Psoas muscle (tissue), 8 donors: ENCODE data around the gene TRAPPC10. TPM values are rescaled to one million over a fixed set of nuclear protein-coding genes. Genes with fewer than 3 reads are reported as not detected.

Experiments used
- ATAC-seq, 4 donors: fragments of 200-7000 bp; cut with Tn5 transposase; one replicate each; pipeline ENCODE4 v1.9.1; 2020; ENCODE audit warnings: moderate library complexity in 3 of 4, mild to moderate bottlenecking in 2 of 4
- DNase-seq, 2 donors: peaks; one replicate each; pipeline ENCODE4 v3.0.0-alpha.2; 2020
- H3K27ac ChIP-seq: fragments of 200-600 bp; one replicate; pipeline ENCODE4 v1.8.0; 2022
- H3K27me3 ChIP-seq, 3 donors: fragments of 200-600 bp in 1 of 3; one replicate each; pipeline versions ENCODE4 v1.6.1 to v1.8.0; 2013 to 2022; ENCODE audit warnings: low read length in 2 of 3, mild to moderate bottlenecking in 2 of 3, moderate library complexity in 1 of 3; ENCODE audit not compliant: insufficient read depth in 3 of 3
- H3K36me3 ChIP-seq, 2 donors: fragments of 200-600 bp in 1 of 2; one replicate each; pipeline versions ENCODE4 v1.6.1 to v1.8.0; 2013 to 2022; ENCODE audit warnings: low read depth in 1 of 2, mild to moderate bottlenecking in 1 of 2, moderate library complexity in 1 of 2; ENCODE audit not compliant: insufficient read depth in 1 of 2
- H3K4me1 ChIP-seq: fragments of 200-600 bp; one replicate; pipeline ENCODE4 v1.8.0; 2022
- H3K4me3 ChIP-seq: fragments of 200-600 bp; one replicate; pipeline ENCODE4 v1.8.0; 2022; ENCODE audit warnings: mild to moderate bottlenecking
- H3K9me3 ChIP-seq: fragments of 200-600 bp; one replicate; pipeline ENCODE4 v1.8.0; 2022
- CTCF ChIP-seq: fragments of 200-600 bp; IDR thresholded peaks from one replicate; pipeline ENCODE4 v1.8.0; 2022; ENCODE audit warnings: antibody characterized with exemption
- whole genome bisulfite sequencing, 3 donors: extraction: QIAGEN DNeasy Blood & Tissue Kit; methylation state at CpG; one replicate each; pipeline versions ENCODE4 v1.1.6 to v1.1.7; 2013; 5-methylcytosine and 5-hydroxymethylcytosine counted together
- intact Hi-C, 2 donors: fragments of 100-400 bp; cut with DNase I; formaldehyde crosslinking; loops; one replicate each; pipeline versions ENCODE4 v1.11.0 to v1.14.2; 2022
- polyA plus RNA-seq, 3 donors: library from polyadenylated mRNA; stranded (reverse); fragments of 200-250 nt; gene quantifications; one replicate each; pipeline ENCODE4 v1.2.3, GENCODE V29; 2013
- total RNA-seq, 4 donors: library from RNA; stranded (reverse); fragmentation: NEBNext Ultra II Directional in 2 of 4; extraction: Animal tissue kit (Norgen Biotek cat#: 25700) in 2 of 4; gene quantifications; one replicate each; pipeline versions ENCODE4 v1.2.1 to v1.2.4, GENCODE V29; 2021 to 2023
- donor health status: healthy with polysubstance abuse.
- donor health status: DM: no; HTN: no; CAD: no; lungs with moderate emphysema.
- donor health status: Bipolar disorder and iron deficiency.
- donor health status: healthy.
- donor health status: DM: yes; HTN: yes; CAD: no.
- donor health status: DM: no; HTN: no; CAD: no.
- donor health status: DM: no; HTN: no; CAD: no.
- donor health status: DM: yes; HTN: yes; CAD: no.

Gene TRAPPC10
- total and polyA plus RNA-seq, 7 donors, result 6.4 to 22.2 (median 20.0) TPM

GRCh38 chr21:44027607-44028286, 15.6 kb downstream of the TRAPPC10 start:
- intact Hi-C loops, result no loop called here
- Histone ChIP-seq H3K4me1 (peaks cover 40% of the 10 kb centered on the region), H3K27me3 (no peaks in the 10 kb centered on the region), H3K27ac (no peak overlapping the region), H3K4me3 (no peak overlapping the region), H3K36me3 (peaks cover 0 to 8% of the 10 kb centered on the region in 2 donors), H3K9me3 (no peaks in the 10 kb centered on the region)
- DNase-seq (no peak), ATAC-seq (no peak)
- TF ChIP-seq CTCF, result no peak
- 78 to 87% (median 84%) methylated on average over 8 of the region's 8 CpGs for WGBS, 3 donors

DNA sequence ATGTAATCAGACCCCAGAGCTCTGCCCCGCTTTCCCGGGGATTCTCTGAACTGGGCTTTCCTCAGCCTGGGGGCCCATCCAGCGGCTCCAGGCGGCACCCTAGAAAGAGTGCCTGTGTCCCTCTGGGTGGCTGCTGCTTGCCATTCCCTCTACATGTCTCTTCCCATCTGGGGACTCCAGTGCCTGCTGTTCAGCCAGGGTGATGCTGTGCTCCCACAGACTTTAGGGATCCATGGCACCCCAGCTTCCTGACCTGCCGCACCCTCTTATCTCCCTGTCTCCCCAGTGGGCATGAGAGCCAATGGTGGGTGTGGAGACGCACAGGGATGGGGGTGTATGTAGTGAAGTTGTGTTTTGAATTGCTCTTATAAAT, 16.2 kb downstream of the TRAPPC10 start:
- no peak for TF ChIP-seq CTCF
- Histone ChIP-seq H3K4me1 (peaks cover 40% of the 10 kb centered on the region), H3K4me3 (no peak overlapping the region), H3K27me3 (no peaks in the 10 kb centered on the region), H3K9me3 (no peaks in the 10 kb centered on the region), H3K36me3 (peaks cover 0 to 14% of the 10 kb centered on the region in 2 donors), H3K27ac (no peak overlapping the region)
- WGBS, 3 donors, result 88 to 91% (median 91%) methylated on average over 6 of the region's 6 CpGs
- DNase-seq (no peak), ATAC-seq (no peak)
- intact Hi-C loops, result no loop called here

DNA sequence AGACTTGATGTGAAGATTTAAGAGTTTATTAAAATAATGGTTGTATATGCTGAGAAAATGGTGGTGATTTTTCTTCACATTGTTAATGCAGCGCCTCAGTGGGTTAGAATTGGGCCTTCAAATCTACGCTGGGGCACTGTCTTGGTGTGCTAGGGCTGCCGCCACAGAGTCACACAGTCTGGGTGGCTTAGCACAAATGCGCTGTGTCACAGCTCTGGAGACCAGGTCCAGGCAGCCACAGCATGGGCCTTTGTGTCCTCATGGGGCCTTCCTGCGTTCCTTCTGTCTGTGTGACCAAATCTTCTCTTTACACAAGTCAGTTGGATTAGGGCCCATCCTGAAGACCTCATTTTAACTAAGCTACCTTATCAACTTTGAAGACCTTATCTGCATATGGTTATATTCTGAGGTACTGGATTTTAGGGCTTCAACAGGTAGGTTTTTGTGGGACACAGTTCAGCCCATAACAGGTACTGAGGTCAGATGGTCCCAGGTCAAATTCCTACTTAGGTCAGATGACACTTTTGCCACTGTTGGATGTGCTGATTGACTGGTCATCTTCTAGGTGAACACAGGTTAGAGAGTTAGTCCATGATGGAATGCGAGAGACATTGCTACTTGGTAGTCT, 17.5 kb downstream of the TRAPPC10 start:
- no peaks in the 10 kb centered on the region for H3K27me3 ChIP-seq
- H3K27ac ChIP-seq, result no peak overlapping the region
- peaks cover under 1 to 27% of the 10 kb centered on the region in 2 donors for H3K36me3 ChIP-seq
- H3K9me3 ChIP-seq, result no peaks in the 10 kb centered on the region
- no peak for DNase-seq
- ATAC-seq, result peak in 1 of 4 donors; percentile 35
- WGBS, 3 donors, result 95 to 97% (median 95%) methylated on average over 6 of the region's 6 CpGs
- no peak overlapping the region for H3K4me3 ChIP-seq
- intact Hi-C loops, result no loop called here
- H3K4me1 ChIP-seq, result peaks cover 34% of the 10 kb centered on the region
- TF ChIP-seq CTCF, result no peak

- intact Hi-C loops, result loop anchor here in 1 of 2 donors (5.0 kb wide), 1 partner anchor 1232 kb away; no protein-coding TSS in a partner anchor
- ATAC-seq, result no peak
- Histone ChIP-seq H3K4me3 (no peak overlapping the region), H3K36me3 (peaks cover 15 to 81% of the 10 kb centered on the region in 2 donors), H3K27me3 (no peaks in the 10 kb centered on the region), H3K27ac (no peak overlapping the region), H3K9me3 (no peaks in the 10 kb centered on the region), H3K4me1 (no peaks in the 10 kb centered on the region)
- WGBS, 3 donors, result 95 to 97% (median 95%) methylated on average over 4 of the region's 4 CpGs
- DNase-seq, result no peak
- no peak for TF ChIP-seq CTCF
Measured at GRCh38 chr21:44035244-44035643, 23.1 kb downstream of the TRAPPC10 start.
